ENCODE measurements around the gene WFIKKN1. TPM values are rescaled to one million over a fixed set of nuclear protein-coding genes. Genes with fewer than 3 reads are reported as not detected.

The WFIKKN1 gene
- total and polyA plus RNA-seq, 2 donors, result 0.33 to 2.1 TPM

DNA sequence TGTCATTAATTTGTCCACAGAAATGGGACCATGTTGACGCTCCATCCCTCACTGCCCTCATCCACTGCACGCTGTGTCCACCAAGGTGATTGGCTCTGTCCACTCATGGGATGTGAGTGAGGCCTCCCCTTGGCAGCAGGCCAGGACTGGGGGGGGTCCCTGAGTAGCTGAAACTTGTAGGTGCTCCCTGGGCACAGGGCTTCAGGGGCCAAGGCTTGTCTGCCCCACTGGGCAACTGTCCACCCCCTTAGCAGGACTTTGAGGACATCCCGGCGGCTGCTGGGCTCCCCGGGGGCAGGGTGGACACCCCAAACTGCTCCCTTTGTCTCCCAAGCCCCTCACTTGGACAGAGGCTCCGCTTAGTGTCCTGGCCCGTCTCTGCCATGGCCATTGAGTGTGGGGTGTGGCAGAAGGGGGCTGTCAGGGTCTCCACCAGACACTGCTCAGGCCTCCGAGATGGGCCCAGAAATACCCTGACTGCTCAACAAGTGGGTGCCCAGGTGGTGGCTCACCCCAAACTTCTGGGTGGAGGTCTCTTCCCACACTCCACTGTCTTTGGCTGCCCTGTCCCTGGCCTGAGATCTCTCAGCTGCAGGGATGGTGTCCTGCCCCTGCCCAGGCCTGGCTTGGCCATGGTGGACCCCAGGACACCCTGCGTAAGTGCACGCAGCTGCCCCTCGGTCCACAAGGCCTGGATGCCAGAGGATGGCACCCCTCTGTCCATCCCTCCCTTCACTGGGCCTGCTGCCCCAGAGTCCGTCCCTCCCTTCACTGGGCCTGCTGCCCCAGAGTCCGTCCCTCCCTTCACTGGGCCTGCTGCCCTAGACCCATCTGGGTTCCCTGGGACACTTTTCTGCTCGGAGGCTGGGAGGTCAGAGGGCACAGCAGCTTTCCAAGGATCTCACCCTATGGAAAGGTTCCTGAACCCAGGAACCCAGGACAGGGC is 43.9 kb upstream of the WFIKKN1 start:
- Histone ChIP-seq H3K4me3 (ENCODE audit: low read length in 2 of 2) (peak overlapping the region in 1 of 2 donors; percentile 15), H3K27me3 (ENCODE audit: control insufficient read depth in 2 of 2, insufficient read depth in 1 of 2, low read length in 1 of 2) (peaks cover 0 to 4% of the 10 kb centered on the region in 2 donors), H3K9me3 (ENCODE audit: control insufficient read depth in 2 of 2, insufficient read depth in 1 of 2, low read length in 1 of 2) (peaks cover 0 to 3% of the 10 kb centered on the region in 2 donors), H3K36me3 (ENCODE audit: control insufficient read depth in 2 of 2, insufficient read depth in 2 of 2, low read length in 1 of 2) (peaks cover 0 to 13% of the 10 kb centered on the region in 2 donors), H3K27ac (ENCODE audit: low read depth in 1 of 2, low read length in 1 of 2) (no peak overlapping the region), H3K4me1 (ENCODE audit: control insufficient read depth in 2 of 2, insufficient read depth in 2 of 2, low read length in 2 of 2) (peaks cover 19 to 36% of the 10 kb centered on the region in 2 donors)
- DNase-seq (ENCODE audit: low read depth in 6 of 9, low spot score in 9 of 9), result no peak
- WGBS, result 96% methylated on average over 14 of the region's 14 CpGs

DNA sequence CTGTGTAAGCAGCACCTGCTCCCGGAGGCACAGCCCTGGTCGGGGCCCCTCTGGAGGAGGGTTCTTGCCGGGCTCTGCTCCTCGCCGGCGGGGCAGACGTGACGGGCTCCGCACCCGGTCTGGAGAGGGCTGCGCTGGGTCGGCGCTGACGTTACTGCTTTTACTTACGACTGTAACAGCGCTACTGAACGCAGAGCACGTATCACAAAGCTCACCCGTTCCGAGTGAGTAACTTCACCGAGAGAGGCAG is 42.2 kb upstream of the WFIKKN1 start:
- H3K4me3 ChIP-seq (ENCODE audit: low read length in 2 of 2), result peak overlapping the region; percentile 75
- H3K27ac ChIP-seq (ENCODE audit: low read depth in 1 of 2, low read length in 1 of 2), result peak overlapping the region; percentile 99
- under 1% methylated on average over 21 of the region's 21 CpGs for WGBS
- DNase-seq (ENCODE audit: low read depth in 6 of 9, low spot score in 9 of 9), result peak in 3 of 9 donors; percentile 51 to 76 (median 59)
- peaks cover 23 to 52% of the 10 kb centered on the region in 2 donors for H3K4me1 ChIP-seq (ENCODE audit: control insufficient read depth in 2 of 2, insufficient read depth in 2 of 2, low read length in 2 of 2)
- peaks cover 0 to 3% of the 10 kb centered on the region in 2 donors for H3K9me3 ChIP-seq (ENCODE audit: control insufficient read depth in 2 of 2, insufficient read depth in 1 of 2, low read length in 1 of 2)
- H3K27me3 ChIP-seq (ENCODE audit: control insufficient read depth in 2 of 2, insufficient read depth in 1 of 2, low read length in 1 of 2), result peaks cover 0 to 4% of the 10 kb centered on the region in 2 donors
- peaks cover 10 to 13% of the 10 kb centered on the region in 2 donors for H3K36me3 ChIP-seq (ENCODE audit: control insufficient read depth in 2 of 2, insufficient read depth in 2 of 2, low read length in 1 of 2)

DNA sequence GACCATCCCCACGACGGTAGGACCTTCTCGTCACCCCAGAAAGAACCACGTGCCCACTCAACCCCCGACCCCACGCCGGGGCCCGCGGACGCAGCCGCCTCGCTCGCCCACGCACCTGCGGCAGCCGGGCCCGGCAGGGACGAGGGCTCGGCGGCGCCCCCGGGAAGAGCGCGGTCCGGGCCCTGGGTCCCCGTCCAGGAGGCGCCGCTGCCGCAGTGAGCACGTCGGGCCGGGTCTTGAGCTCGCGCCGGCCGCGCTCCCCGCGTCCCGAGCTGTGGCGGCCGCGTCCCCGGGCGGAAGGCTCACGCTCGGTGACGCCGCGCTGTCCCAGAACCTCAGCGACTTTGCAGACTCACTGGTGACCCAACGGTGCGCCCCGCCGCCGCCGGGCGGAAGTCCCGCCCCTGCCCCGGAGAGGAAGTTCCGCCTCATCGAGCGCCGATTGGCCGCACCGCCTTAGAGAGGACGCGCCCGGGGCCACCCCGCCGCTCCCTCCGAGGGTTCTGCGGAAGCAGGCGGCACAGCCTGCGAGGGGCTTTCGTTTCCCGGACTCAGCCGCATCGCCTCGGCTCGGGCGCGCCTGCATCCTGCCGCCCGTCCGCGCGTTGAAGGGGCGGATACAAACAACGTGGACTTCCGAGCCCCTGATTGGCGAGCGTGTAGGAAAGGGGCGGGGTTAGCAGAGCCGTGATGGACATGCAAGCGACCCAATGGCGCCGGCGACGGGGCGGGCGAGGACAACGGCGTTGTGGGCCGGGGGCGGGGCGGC is 41.7 kb upstream of the WFIKKN1 start:
- WGBS, result under 1% methylated on average over 107 of the region's 107 CpGs
- DNase-seq (ENCODE audit: low read depth in 6 of 9, low spot score in 9 of 9), result peak; percentile 92 to 99 (median 97)
- H3K36me3 ChIP-seq (ENCODE audit: control insufficient read depth in 2 of 2, insufficient read depth in 2 of 2, low read length in 1 of 2), result peaks cover 13% of the 10 kb centered on the region in 2 donors
- H3K27me3 ChIP-seq (ENCODE audit: control insufficient read depth in 2 of 2, insufficient read depth in 1 of 2, low read length in 1 of 2), result peaks cover 0 to 4% of the 10 kb centered on the region in 2 donors
- peak overlapping the region; percentile 99 for H3K27ac ChIP-seq (ENCODE audit: low read depth in 1 of 2, low read length in 1 of 2)
- peaks cover 0 to 3% of the 10 kb centered on the region in 2 donors for H3K9me3 ChIP-seq (ENCODE audit: control insufficient read depth in 2 of 2, insufficient read depth in 1 of 2, low read length in 1 of 2)
- peaks cover 23 to 57% of the 10 kb centered on the region in 2 donors for H3K4me1 ChIP-seq (ENCODE audit: control insufficient read depth in 2 of 2, insufficient read depth in 2 of 2, low read length in 2 of 2)
- peak overlapping the region; percentile 75 for H3K4me3 ChIP-seq (ENCODE audit: low read length in 2 of 2)

DNA sequence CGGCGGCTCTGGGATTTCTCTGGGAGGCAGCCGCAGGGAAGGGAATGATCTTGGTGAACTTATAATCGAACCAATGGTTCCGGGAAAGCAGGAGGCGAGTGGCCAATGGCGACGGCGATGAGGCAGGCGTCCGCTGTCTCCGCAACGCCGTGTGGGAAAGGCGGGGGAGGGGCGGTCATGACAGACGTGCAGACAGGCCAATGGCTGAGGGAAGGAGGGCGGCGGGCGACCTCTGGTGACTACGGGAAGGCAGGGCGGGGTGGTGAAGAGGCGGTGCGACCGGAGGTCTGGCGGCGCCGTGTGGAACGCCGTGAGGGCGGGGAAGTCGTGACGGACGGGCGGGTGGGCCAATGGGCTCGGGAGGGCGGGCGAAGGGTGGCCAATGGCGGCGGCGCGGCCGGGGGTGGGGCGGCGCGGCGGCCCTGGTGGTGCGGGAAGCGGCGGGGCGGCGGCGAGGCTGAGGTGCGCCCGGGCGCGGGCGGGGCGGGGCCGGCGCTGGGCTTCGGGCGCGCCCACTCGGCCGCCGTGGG is 41.1 kb upstream of the WFIKKN1 start, which contains the start of gene RAB40C:
Gene RAB40C (plus strand): TSS at position 409 of the 530 bp plus-strand sequence. CDS start 226 bp downstream, outside the sequence.
- Histone ChIP-seq H3K27me3 (ENCODE audit: control insufficient read depth in 2 of 2, insufficient read depth in 1 of 2, low read length in 1 of 2) (peaks cover 0 to 4% of the 10 kb centered on the region in 2 donors), H3K36me3 (ENCODE audit: control insufficient read depth in 2 of 2, insufficient read depth in 2 of 2, low read length in 1 of 2) (peaks cover 13 to 16% of the 10 kb centered on the region in 2 donors), H3K4me1 (ENCODE audit: control insufficient read depth in 2 of 2, insufficient read depth in 2 of 2, low read length in 2 of 2) (peaks cover 23 to 61% of the 10 kb centered on the region in 2 donors), H3K9me3 (ENCODE audit: control insufficient read depth in 2 of 2, insufficient read depth in 1 of 2, low read length in 1 of 2) (peaks cover 0 to 3% of the 10 kb centered on the region in 2 donors), H3K4me3 (ENCODE audit: low read length in 2 of 2) (peak within 1 kb of the TSS; percentile 75 to 85), H3K27ac (ENCODE audit: low read depth in 1 of 2, low read length in 1 of 2) (peak within 1 kb of the TSS; percentile 99)
- peak; percentile 95 to 100 (median 98) for DNase-seq (ENCODE audit: low read depth in 6 of 9, low spot score in 9 of 9)
- WGBS, result under 1% methylated on average over 67 of the region's 67 CpGs

DNA sequence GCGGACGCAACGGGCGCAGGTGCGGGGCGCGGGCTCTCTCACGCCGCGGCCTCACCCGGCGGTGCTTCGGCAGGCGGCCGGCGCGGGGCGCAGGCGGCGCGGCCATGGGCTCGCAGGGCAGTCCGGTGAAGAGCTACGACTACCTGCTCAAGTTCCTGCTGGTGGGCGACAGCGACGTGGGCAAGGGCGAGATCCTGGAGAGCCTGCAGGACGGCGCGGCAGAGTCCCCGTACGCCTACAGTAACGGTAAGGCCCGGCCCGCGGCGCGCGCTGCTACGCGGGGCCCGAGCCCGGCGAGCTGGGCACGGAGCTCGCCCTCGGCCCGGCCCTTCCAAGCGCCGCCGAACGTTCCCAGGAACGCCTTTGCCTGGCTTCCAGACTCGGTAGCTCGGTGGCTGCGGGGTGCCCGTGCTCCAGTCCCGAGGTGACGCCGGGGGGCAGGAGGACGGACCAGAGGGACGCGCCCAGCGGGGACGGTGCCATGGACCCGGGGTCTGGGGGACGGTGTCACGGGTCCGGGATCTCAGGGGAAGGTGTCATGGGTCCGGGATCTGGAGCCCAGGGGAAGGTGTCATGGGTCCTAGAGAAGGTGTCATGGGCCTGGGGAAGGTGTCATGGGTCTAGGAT is 40.5 kb upstream of the WFIKKN1 start:
- WGBS, result under 1% methylated on average over 71 of the region's 71 CpGs
- peak in 2 of 9 donors; percentile 44 to 62 for DNase-seq (ENCODE audit: low read depth in 6 of 9, low spot score in 9 of 9)

DNA sequence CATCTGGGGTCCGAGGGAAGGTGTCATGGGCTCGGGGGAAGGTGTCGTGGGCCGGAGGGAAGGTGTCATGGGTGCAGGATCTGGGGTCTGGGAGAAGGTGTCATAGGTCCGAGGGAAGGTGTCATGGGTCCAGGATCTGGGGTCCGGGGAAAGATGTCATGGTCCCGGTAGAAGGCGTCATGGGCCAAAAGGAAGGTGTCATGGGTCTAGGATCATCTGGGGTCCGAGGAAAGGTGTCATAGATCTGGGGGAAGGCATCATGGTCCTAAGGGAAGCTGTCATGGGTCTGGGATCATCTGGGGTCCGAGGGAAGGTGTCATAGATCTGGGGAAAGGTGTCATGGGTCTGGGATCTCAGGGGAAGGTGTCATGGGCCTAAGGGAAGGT is 40.0 kb upstream of the WFIKKN1 start:
- Histone ChIP-seq H3K27me3 (ENCODE audit: control insufficient read depth in 2 of 2, insufficient read depth in 1 of 2, low read length in 1 of 2) (no peaks in the 10 kb centered on the region), H3K27ac (ENCODE audit: low read depth in 1 of 2, low read length in 1 of 2) (no peak overlapping the region), H3K4me3 (ENCODE audit: low read length in 2 of 2) (peak overlapping the region; percentile 75 to 85), H3K4me1 (ENCODE audit: control insufficient read depth in 2 of 2, insufficient read depth in 2 of 2, low read length in 2 of 2) (peaks cover 26 to 63% of the 10 kb centered on the region in 2 donors), H3K9me3 (ENCODE audit: control insufficient read depth in 2 of 2, insufficient read depth in 1 of 2, low read length in 1 of 2) (peaks cover 0 to 3% of the 10 kb centered on the region in 2 donors), H3K36me3 (ENCODE audit: control insufficient read depth in 2 of 2, insufficient read depth in 2 of 2, low read length in 1 of 2) (peaks cover 14 to 16% of the 10 kb centered on the region in 2 donors)
- no peak for DNase-seq (ENCODE audit: low read depth in 6 of 9, low spot score in 9 of 9)
- 80% methylated on average over 10 of the region's 10 CpGs for WGBS

More for the DNA sequence above, 40.5 kb upstream of the WFIKKN1 start:
- Histone ChIP-seq H3K27me3 (ENCODE audit: control insufficient read depth in 2 of 2, insufficient read depth in 1 of 2, low read length in 1 of 2) (peaks cover 0 to 3% of the 10 kb centered on the region in 2 donors), H3K27ac (ENCODE audit: low read depth in 1 of 2, low read length in 1 of 2) (peak overlapping the region in 1 of 2 donors; percentile 61), H3K4me3 (ENCODE audit: low read length in 2 of 2) (peak overlapping the region; percentile 75 to 85), H3K36me3 (ENCODE audit: control insufficient read depth in 2 of 2, insufficient read depth in 2 of 2, low read length in 1 of 2) (peaks cover 13 to 16% of the 10 kb centered on the region in 2 donors), H3K9me3 (ENCODE audit: control insufficient read depth in 2 of 2, insufficient read depth in 1 of 2, low read length in 1 of 2) (peaks cover 0 to 3% of the 10 kb centered on the region in 2 donors), H3K4me1 (ENCODE audit: control insufficient read depth in 2 of 2, insufficient read depth in 2 of 2, low read length in 2 of 2) (peaks cover 25 to 65% of the 10 kb centered on the region in 2 donors)

DNA sequence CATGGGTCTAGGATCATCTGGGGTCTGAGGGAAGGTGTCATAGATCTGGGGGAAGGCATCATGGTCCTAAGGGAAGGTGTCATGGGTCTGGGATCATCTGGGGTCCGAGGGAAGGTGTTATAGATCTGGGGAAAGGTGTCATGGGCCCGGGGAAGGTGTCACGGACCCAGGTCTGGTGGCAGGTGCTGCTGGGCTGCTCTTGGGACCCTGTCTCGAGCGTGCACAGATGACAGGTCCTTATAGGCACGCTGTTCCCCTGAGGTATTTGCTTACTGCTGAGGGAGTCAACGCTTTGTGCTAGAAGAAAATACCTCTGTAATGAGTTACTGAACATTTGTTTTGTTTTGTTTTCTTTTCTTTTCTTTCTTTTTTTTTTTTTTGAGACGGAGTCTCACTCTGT is 39.6 kb upstream of the WFIKKN1 start:
- 93% methylated on average over 8 of the region's 8 CpGs for WGBS
- no peak for DNase-seq (ENCODE audit: low read depth in 6 of 9, low spot score in 9 of 9)

DNA sequence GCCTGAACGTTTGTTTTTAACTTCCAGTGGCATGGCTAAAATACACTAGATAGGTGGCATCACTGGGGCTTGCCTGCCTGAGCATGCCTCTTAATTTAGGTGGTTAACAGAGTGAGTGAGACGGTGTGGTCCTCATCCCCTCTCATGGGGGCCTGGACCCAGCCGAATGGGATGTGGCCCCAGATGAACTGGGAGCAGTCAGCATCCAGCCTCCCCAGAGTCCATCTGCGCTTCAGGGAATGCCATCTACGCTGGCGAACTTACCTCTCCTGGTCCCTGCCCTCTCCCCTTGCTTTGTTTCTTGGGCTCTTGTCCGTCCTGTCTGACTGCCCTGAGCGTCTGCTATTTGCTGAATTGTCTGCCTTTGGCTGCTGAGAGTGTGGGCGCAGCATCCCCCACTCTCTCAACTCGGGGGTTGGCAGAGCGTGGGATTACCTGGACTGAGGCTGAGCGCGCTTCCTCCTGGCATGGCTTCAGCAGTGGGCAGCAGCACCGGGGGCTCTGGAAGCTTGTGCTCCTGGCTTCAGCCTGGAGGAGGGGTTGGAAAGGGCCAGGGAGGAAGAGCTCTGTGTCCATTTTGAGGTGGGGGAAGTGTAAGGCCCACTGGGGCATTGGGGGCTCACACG is 38.8 kb upstream of the WFIKKN1 start:
- peaks cover 26% of the 10 kb centered on the region in 2 donors for H3K36me3 ChIP-seq (ENCODE audit: control insufficient read depth in 2 of 2, insufficient read depth in 2 of 2, low read length in 1 of 2)
- H3K4me1 ChIP-seq (ENCODE audit: control insufficient read depth in 2 of 2, insufficient read depth in 2 of 2, low read length in 2 of 2), result peaks cover 26 to 69% of the 10 kb centered on the region in 2 donors
- peak overlapping the region in 1 of 2 donors; percentile 7 for H3K4me3 ChIP-seq (ENCODE audit: low read length in 2 of 2)
- no peaks in the 10 kb centered on the region for H3K27me3 ChIP-seq (ENCODE audit: control insufficient read depth in 2 of 2, insufficient read depth in 1 of 2, low read length in 1 of 2)
- peaks cover 0 to 3% of the 10 kb centered on the region in 2 donors for H3K9me3 ChIP-seq (ENCODE audit: control insufficient read depth in 2 of 2, insufficient read depth in 1 of 2, low read length in 1 of 2)
- DNase-seq (ENCODE audit: low read depth in 6 of 9, low spot score in 9 of 9), result no peak
- peak overlapping the region; percentile 32 to 36 for H3K27ac ChIP-seq (ENCODE audit: low read depth in 1 of 2, low read length in 1 of 2)
- WGBS, result 94% methylated on average over 15 of the region's 15 CpGs

More for the DNA sequence above, 39.6 kb upstream of the WFIKKN1 start:
- peaks cover 0 to 3% of the 10 kb centered on the region in 2 donors for H3K9me3 ChIP-seq (ENCODE audit: control insufficient read depth in 2 of 2, insufficient read depth in 1 of 2, low read length in 1 of 2)
- no peak overlapping the region for H3K27ac ChIP-seq (ENCODE audit: low read depth in 1 of 2, low read length in 1 of 2)
- peak overlapping the region; percentile 75 to 85 for H3K4me3 ChIP-seq (ENCODE audit: low read length in 2 of 2)
- no peaks in the 10 kb centered on the region for H3K27me3 ChIP-seq (ENCODE audit: control insufficient read depth in 2 of 2, insufficient read depth in 1 of 2, low read length in 1 of 2)
- peaks cover 26 to 65% of the 10 kb centered on the region in 2 donors for H3K4me1 ChIP-seq (ENCODE audit: control insufficient read depth in 2 of 2, insufficient read depth in 2 of 2, low read length in 2 of 2)
- peaks cover 18% of the 10 kb centered on the region in 2 donors for H3K36me3 ChIP-seq (ENCODE audit: control insufficient read depth in 2 of 2, insufficient read depth in 2 of 2, low read length in 1 of 2)
